KMS-11 (cell line): ENCODE measurements around the gene DTD2.

ENCODE experiments used
- H2AFZ ChIP-seq: fragments of 200-600 bp; sonication (generic); 2 replicates; pipeline ENCODE4 v1.6.1; 2016; ENCODE audit warnings: antibody characterized with exemption, mixed run types, low read depth
- H3K27ac ChIP-seq: fragments of 200-600 bp; sonication (generic); 2 replicates; pipeline ENCODE4 v1.6.1; 2016; ENCODE audit warnings: mild to moderate bottlenecking, mixed run types
- H3K27me3 ChIP-seq: fragments of 200-600 bp; sonication (generic); 2 replicates; pipeline ENCODE4 v1.6.1; 2017; ENCODE audit warnings: mild to moderate bottlenecking, low read depth, mixed run types, moderate library complexity; ENCODE audit not compliant: insufficient read depth
- H3K36me3 ChIP-seq: fragments of 200-600 bp; sonication (generic); 2 replicates; pipeline ENCODE4 v1.6.1; 2017; ENCODE audit warnings: mild to moderate bottlenecking, mixed run types; ENCODE audit not compliant: insufficient read depth
- H3K4me1 ChIP-seq: fragments of 200-600 bp; sonication (generic); 2 replicates; pipeline ENCODE4 v1.6.1; 2016; ENCODE audit warnings: mild to moderate bottlenecking, low read depth, mixed run types; ENCODE audit not compliant: poor library complexity, severe bottlenecking
- H3K4me2 ChIP-seq: fragments of 200-600 bp; sonication (generic); 2 replicates; pipeline ENCODE4 v1.7.0; 2016; ENCODE audit warnings: mild to moderate bottlenecking, mixed run types
- H3K4me3 ChIP-seq: fragments of 200-600 bp; sonication (generic); IDR thresholded peaks from 2 replicates; pipeline ENCODE4 v1.6.1; 2017; ENCODE audit warnings: low read depth, low read length, mixed read lengths; ENCODE audit not compliant: insufficient read depth
- H3K79me2 ChIP-seq: fragments of 200-600 bp; sonication (generic); 2 replicates; pipeline ENCODE4 v1.6.1; 2016; ENCODE audit warnings: low read depth, mixed run types; ENCODE audit not compliant: insufficient read depth
- H3K9ac ChIP-seq: fragments of 200-600 bp; sonication (generic); 2 replicates; pipeline ENCODE4 v1.6.1; 2016; ENCODE audit warnings: mild to moderate bottlenecking, mixed run types
- H4K20me1 ChIP-seq: fragments of 200-600 bp; sonication (generic); 2 replicates; pipeline ENCODE4 v1.6.1; 2016; ENCODE audit warnings: mild to moderate bottlenecking, mixed run types; ENCODE audit not compliant: insufficient read depth
- TF ChIP-seq, protein P1 (sequence below): fragments of 200-600 bp; sonication (generic); conservative IDR thresholded peaks from 2 replicates; pipeline ENCODE4 v1.6.1; 2017; ENCODE audit warnings: low read depth, mild to moderate bottlenecking, antibody characterized with exemption, low read length, moderate library complexity, mixed read lengths

The DTD2 gene

GRCh38 chr14:31456841-31457664, at the start of gene DTD2:
Gene DTD2 (minus strand): TSS chr14:31457506. CDS start chr14:31457393, 113 bp downstream.
- H2AFZ ChIP-seq = peak within 1 kb of the TSS; percentile 88
- no peaks in the 10 kb centered on the region for H3K4me1 ChIP-seq
- peak within 1 kb of the TSS; percentile 90 for H3K9ac ChIP-seq
- no peak within 1 kb of the TSS for H3K4me3 ChIP-seq
- peaks cover 6% of the 10 kb centered on the region; the same call in 1 of the 2 replicates for H3K79me2 ChIP-seq
- no peaks in the 10 kb centered on the region for H3K36me3 ChIP-seq
- no peaks in the 10 kb centered on the region for H4K20me1 ChIP-seq
- TF ChIP-seq, protein P1, sequence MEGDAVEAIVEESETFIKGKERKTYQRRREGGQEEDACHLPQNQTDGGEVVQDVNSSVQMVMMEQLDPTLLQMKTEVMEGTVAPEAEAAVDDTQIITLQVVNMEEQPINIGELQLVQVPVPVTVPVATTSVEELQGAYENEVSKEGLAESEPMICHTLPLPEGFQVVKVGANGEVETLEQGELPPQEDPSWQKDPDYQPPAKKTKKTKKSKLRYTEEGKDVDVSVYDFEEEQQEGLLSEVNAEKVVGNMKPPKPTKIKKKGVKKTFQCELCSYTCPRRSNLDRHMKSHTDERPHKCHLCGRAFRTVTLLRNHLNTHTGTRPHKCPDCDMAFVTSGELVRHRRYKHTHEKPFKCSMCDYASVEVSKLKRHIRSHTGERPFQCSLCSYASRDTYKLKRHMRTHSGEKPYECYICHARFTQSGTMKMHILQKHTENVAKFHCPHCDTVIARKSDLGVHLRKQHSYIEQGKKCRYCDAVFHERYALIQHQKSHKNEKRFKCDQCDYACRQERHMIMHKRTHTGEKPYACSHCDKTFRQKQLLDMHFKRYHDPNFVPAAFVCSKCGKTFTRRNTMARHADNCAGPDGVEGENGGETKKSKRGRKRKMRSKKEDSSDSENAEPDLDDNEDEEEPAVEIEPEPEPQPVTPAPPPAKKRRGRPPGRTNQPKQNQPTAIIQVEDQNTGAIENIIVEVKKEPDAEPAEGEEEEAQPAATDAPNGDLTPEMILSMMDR = no peak
- peak within 1 kb of the TSS; percentile 74 for H3K27ac ChIP-seq
- H3K27me3 ChIP-seq = no peaks in the 10 kb centered on the region
- peak within 1 kb of the TSS; percentile 74 for H3K4me2 ChIP-seq

GRCh38 chr14:31505411-31505810, 48.1 kb upstream of the DTD2 start:
- Histone ChIP-seq H2AFZ (no peak overlapping the region), H3K4me3 (no peak overlapping the region), H3K9ac (no peak overlapping the region)

GRCh38 chr14:31501870-31502269, 44.6 kb upstream of the DTD2 start:
- H3K27ac ChIP-seq = no peak overlapping the region
- H2AFZ ChIP-seq = no peak overlapping the region
- no peak overlapping the region for H3K4me3 ChIP-seq
- TF ChIP-seq, protein P1 = no peak
- H3K9ac ChIP-seq = no peak overlapping the region
- no peak overlapping the region for H3K4me2 ChIP-seq
- H3K36me3 ChIP-seq = no peaks in the 10 kb centered on the region
- no peaks in the 10 kb centered on the region for H3K79me2 ChIP-seq
- no peaks in the 10 kb centered on the region for H3K4me1 ChIP-seq
- H4K20me1 ChIP-seq = no peaks in the 10 kb centered on the region
- no peaks in the 10 kb centered on the region for H3K27me3 ChIP-seq

More at GRCh38 chr14:31505411-31505810, 48.1 kb upstream of the DTD2 start:
- Histone ChIP-seq H3K27ac (no peak overlapping the region), H3K4me1 (no peaks in the 10 kb centered on the region), H3K4me2 (no peak overlapping the region), H3K27me3 (no peaks in the 10 kb centered on the region), H3K79me2 (no peaks in the 10 kb centered on the region), H3K36me3 (no peaks in the 10 kb centered on the region), H4K20me1 (no peaks in the 10 kb centered on the region)
- TF ChIP-seq, protein P1 = no peak

- H3K79me2 ChIP-seq = no peaks in the 10 kb centered on the region
- H3K4me1 ChIP-seq = no peaks in the 10 kb centered on the region
- H3K4me2 ChIP-seq = no peak overlapping the region
- no peak overlapping the region for H3K4me3 ChIP-seq
- H4K20me1 ChIP-seq = no peaks in the 10 kb centered on the region
- no peak overlapping the region for H3K27ac ChIP-seq
- no peak overlapping the region for H2AFZ ChIP-seq
- no peak overlapping the region for H3K9ac ChIP-seq
- TF ChIP-seq, protein P1 = no peak
- H3K36me3 ChIP-seq = no peaks in the 10 kb centered on the region
- no peaks in the 10 kb centered on the region for H3K27me3 ChIP-seq
Observed at GRCh38 chr14:31492759-31493498, 35.6 kb upstream of the DTD2 start.
